Nephron (organoid): ENCODE data around the gene GPX5.

ENCODE experiments used
- H3K27ac Mint-ChIP-seq, 3 experiments: 2 replicates each; pipeline ENCODE4 v1.8.0; 2020; ENCODE audit warnings: mixed read lengths in 3 of 3, mild to moderate bottlenecking in 2 of 3, moderate library complexity in 1 of 3
- H3K27me3 Mint-ChIP-seq: 2 replicates; pipeline ENCODE4 v1.8.0; 2021; ENCODE audit warnings: low read depth, mild to moderate bottlenecking, moderate library complexity, mixed read lengths
- H3K36me3 Mint-ChIP-seq: 2 replicates; pipeline ENCODE4 v1.8.0; 2020; ENCODE audit warnings: low read depth, mixed read lengths
- H3K4me1 Mint-ChIP-seq: 2 replicates; pipeline ENCODE4 v1.8.0; 2020; ENCODE audit warnings: mixed read lengths
- H3K4me3 Mint-ChIP-seq, 3 experiments: 2 replicates each; pipeline ENCODE4 v1.8.0; 2020; ENCODE audit warnings: mild to moderate bottlenecking in 3 of 3, mixed read lengths in 3 of 3, moderate library complexity in 2 of 3
- H3K9me3 Mint-ChIP-seq: 2 replicates; pipeline ENCODE4 v1.8.0; 2020; ENCODE audit warnings: mixed read lengths
- CTCF ChIP-seq, 3 experiments: fragments of 200-600 bp; sonication (generic); IDR thresholded peaks; one replicate each; pipeline ENCODE4 v1.5.0; 2021; ENCODE audit warnings: antibody characterized with exemption in 3 of 3; ENCODE audit not compliant: unreplicated experiment in 3 of 3

The GPX5 gene

DNA sequence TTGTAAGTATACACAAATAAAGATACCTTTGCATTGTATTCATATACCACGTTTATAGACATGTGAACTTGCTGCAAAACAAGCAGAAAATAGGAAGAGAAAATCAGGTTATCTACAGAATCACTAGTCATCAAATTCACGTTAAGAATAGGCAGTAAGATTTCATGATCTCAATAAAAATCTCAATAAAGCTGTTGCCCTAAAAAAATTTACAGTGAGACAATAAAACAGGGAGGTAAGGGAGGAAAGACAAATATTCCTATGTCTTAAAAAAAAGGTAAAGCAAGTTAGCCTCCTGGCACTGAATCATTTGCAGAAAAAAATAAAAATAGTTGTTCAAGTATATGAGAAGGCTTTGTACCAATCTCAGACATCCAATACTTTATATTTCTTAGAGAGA, 44.1 kb downstream of the GPX5 start:
- peaks cover 12% of the 10 kb centered on the region for H3K36me3 Mint-ChIP-seq
- no peaks in the 10 kb centered on the region for H3K27me3 Mint-ChIP-seq
- H3K4me1 Mint-ChIP-seq = no peaks in the 10 kb centered on the region
- H3K4me3 Mint-ChIP-seq = no peak overlapping the region
- no peak for TF ChIP-seq CTCF (IDR thresholded peaks at IDR 0.05; ENCODE audit: unreplicated experiment in 3 of 3)
- H3K27ac Mint-ChIP-seq = no peak overlapping the region
- H3K9me3 Mint-ChIP-seq = no peaks in the 10 kb centered on the region

GRCh38 chr6:28580475-28580874, 54.8 kb downstream of the GPX5 start:
- H3K9me3 Mint-ChIP-seq = no peaks in the 10 kb centered on the region
- no peak overlapping the region for H3K4me3 Mint-ChIP-seq
- peaks cover 28% of the 10 kb centered on the region for H3K4me1 Mint-ChIP-seq

DNA sequence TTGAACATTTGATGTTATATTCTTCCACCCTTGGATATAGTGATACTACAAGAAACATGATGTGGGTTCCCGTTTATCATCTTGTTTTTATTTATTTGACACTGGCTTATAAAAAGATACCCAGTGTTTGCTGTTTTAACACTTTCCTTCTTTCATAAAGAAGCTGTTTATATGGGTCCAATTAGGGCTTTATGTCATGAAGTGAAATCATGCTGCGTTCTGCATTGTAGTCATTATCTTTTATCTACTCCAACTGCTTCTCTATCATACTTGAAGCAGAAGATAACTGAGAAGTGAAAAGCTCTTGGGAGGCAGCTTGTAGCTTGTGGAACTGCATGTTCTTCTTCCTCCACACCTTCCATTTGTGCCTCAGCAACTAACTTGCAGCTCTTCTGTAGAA, 57.8 kb downstream of the GPX5 start:
- Mint-ChIP-seq H3K36me3 (peaks cover 13% of the 10 kb centered on the region), H3K9me3 (no peaks in the 10 kb centered on the region), H3K27ac (peak overlapping the region in 1 of 3 experiments; percentile 56), H3K4me1 (peaks cover 49% of the 10 kb centered on the region), H3K4me3 (peak overlapping the region in 2 of 3 experiments; percentile 39 to 59), H3K27me3 (no peaks in the 10 kb centered on the region)
- TF ChIP-seq CTCF (IDR thresholded peaks at IDR 0.05; ENCODE audit: unreplicated experiment in 3 of 3) = no peak

More at GRCh38 chr6:28580475-28580874, 54.8 kb downstream of the GPX5 start:
- H3K27me3 Mint-ChIP-seq = no peaks in the 10 kb centered on the region
- no peak overlapping the region for H3K27ac Mint-ChIP-seq
- peak in 1 of 3 experiments; percentile 39 for TF ChIP-seq CTCF (IDR thresholded peaks at IDR 0.05; ENCODE audit: unreplicated experiment in 3 of 3)
- H3K36me3 Mint-ChIP-seq = peaks cover 34% of the 10 kb centered on the region
